HTR-8/SVneo (cell line): ENCODE measurements around the gene CALML6.

Experiments used
- DNase-seq: peaks from one replicate; pipeline ENCODE4 v3.0.0; 2011; ENCODE audit warnings: low spot score, mixed read lengths; ENCODE audit not compliant: insufficient read length
- FAIRE-seq: peaks from 2 replicates; lab custom pipeline; 2011; peaks lifted over from hg19 to GRCh38; lab: Jason Lieb, UNC

The CALML6 gene

GRCh38 chr1:1940123-1940425 lies 25.0 kb downstream of the CALML6 start:
- no peak for FAIRE-seq

GRCh38 chr1:1941211-1941841 lies 26.3 kb downstream of the CALML6 start:
- DNase-seq, result no peak
- FAIRE-seq, result no peak

More at GRCh38 chr1:1940123-1940425, 25.0 kb downstream of the CALML6 start:
- no peak for DNase-seq

- FAIRE-seq (no peak), DNase-seq (no peak)
Measured at GRCh38 chr1:1941868-1942752, 27.1 kb downstream of the CALML6 start.

GRCh38 chr1:1942753-1943656 lies 27.9 kb downstream of the CALML6 start:
- DNase-seq (no peak), FAIRE-seq (no peak)

GRCh38 chr1:1943834-1944570 lies 28.9 kb downstream of the CALML6 start:
- DNase-seq (peak; percentile 51), FAIRE-seq (peak; percentile 97)

- DNase-seq, result no peak
- peak; percentile 57 for FAIRE-seq
Measured at GRCh38 chr1:1945782-1946393, 30.8 kb downstream of the CALML6 start.

GRCh38 chr1:1946540-1946939 lies 31.5 kb downstream of the CALML6 start:
- no peak for FAIRE-seq
- no peak for DNase-seq

GRCh38 chr1:1947493-1947892 lies 32.4 kb downstream of the CALML6 start:
- DNase-seq (no peak), FAIRE-seq (no peak)

GRCh38 chr1:1948783-1949182 lies 33.7 kb downstream of the CALML6 start:
- DNase-seq, result no peak
- no peak for FAIRE-seq

- FAIRE-seq (no peak), DNase-seq (no peak)
Measured at GRCh38 chr1:1950940-1951339, 35.9 kb downstream of the CALML6 start.

GRCh38 chr1:1954015-1954414 lies 39.0 kb downstream of the CALML6 start:
- no peak for DNase-seq
- FAIRE-seq, result no peak

- DNase-seq, result no peak
- no peak for FAIRE-seq
Measured at GRCh38 chr1:1954831-1955441, 39.9 kb downstream of the CALML6 start.

- no peak for FAIRE-seq
- no peak for DNase-seq
Measured at GRCh38 chr1:1955621-1956094, 40.6 kb downstream of the CALML6 start.

GRCh38 chr1:1956101-1956500 lies 41.0 kb downstream of the CALML6 start:
- DNase-seq, result no peak
- no peak for FAIRE-seq

GRCh38 chr1:1956586-1957532 lies 41.8 kb downstream of the CALML6 start:
- FAIRE-seq (no peak), DNase-seq (no peak)

GRCh38 chr1:1957533-1957961 lies 42.5 kb downstream of the CALML6 start:
- DNase-seq (no peak), FAIRE-seq (no peak)

GRCh38 chr1:1958071-1958541 lies 43.0 kb downstream of the CALML6 start:
- no peak for FAIRE-seq
- DNase-seq, result no peak

GRCh38 chr1:1959459-1959839 lies 44.4 kb downstream of the CALML6 start:
- DNase-seq, result no peak
- FAIRE-seq, result no peak
